HG03575 (cell line): ENCODE measurements around the gene MRPL34.

Experiments used
- ATAC-seq: cut with Tn5 transposase; IDR thresholded peaks from one replicate; pipeline ENCODE4 v1.9.1; 2021; ENCODE audit not compliant: unreplicated experiment, insufficient number of reproducible peaks, low FRiP score; ENCODE audit errors: extremely low read depth

Gene MRPL34

DNA sequence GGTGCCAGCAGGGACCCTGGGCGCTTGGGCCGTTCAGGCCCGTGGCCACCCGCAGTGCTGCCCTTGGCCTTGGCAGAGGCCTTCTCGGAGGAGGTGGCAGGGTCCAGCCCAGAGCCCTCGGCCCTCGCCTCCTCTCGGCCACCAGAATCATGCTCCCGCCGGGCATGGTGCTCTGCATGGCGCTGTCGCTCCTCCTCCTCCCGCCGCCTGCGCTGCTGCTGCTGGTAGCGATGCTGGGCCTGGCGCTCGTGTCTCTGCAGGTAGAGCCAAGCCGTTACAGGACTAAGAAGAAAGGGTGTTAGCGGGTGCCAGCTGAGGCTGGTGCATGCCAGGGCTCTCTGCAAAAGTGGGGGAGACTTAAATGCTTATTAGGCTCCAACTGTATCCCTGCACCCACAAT, 19.5 kb downstream of the MRPL34 start:
- no peak for ATAC-seq

DNA sequence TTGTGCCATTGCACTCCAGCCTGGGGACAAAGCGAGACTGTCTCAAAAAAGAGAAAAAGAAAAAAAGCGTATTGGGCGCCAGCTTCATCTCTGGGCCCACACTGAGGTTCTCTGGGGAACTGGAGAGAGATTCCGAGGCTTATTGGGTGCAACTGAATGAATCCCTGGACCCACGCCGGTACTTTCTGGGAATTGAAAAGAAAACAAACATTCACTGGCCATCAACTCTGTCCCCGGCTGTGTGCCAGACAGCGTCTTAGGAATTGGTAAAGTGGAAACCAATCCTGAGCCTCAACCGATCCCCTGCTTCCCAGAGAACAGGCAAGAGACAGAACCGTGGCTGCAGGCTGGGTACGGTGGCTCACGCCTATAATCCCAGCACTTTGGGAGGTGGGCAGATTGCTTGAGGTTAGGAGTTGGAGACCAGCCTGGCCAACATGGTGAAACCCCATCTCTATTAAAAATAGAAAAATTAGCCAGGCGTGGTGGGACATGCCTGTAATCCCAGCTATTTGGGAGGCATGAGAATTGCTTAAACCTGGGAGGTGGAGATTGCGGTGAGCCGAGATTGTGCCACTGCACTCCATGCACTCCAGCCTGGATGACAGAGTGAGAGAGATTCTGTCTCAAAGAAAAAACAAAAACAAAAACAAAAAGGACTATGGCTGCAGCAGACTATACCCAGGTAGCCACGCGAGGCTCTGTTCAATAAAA, 20.4 kb downstream of the MRPL34 start:
- no peak for ATAC-seq

DNA sequence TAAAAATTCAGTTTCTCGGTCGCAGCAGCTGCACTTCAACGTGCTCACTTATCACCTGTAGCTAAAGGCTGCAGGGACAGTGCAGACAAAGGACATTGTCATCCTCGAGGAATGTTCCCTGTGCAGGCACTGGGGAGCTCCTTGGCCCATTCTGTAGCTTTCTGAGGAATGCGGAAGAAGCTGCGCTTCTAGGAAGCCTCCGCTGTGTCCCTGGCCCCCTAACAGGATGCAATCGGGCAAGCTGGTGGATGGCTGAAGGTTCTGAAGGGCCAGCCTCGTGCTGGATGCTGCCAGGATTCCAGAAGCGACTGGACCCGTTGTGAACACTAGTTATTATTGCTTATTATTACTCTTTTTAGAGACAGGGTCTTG, 20.9 kb downstream of the MRPL34 start:
- no peak for ATAC-seq

DNA sequence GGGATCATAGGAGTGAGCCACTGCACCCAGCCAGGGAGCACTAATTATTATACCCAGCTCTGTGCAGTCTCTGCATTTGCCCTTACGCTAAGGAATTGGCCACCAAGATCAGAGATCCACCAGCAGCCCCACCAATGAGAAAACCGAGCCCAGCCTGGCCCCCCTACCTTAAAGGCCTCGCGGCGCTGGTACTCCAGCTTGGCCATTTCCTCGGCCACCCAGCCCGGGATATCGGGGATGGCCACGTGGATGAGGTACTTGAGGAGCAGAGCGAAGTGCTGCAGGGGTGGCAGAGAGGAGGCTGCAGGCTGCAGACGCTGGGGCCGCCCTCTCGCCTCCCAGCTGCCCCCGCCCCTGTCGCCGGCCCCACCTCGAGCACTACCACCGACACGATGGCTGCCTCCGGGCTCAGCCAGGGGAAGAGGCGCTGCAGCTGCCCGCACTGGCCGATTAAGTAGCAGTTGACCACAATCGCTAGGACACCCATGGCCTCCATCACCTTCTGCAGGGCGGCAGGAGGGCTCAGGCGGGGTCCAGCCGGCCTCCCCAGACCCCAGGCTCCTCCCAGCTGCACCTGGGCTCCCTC, 21.5 kb downstream of the MRPL34 start:
- ATAC-seq: no peak

DNA sequence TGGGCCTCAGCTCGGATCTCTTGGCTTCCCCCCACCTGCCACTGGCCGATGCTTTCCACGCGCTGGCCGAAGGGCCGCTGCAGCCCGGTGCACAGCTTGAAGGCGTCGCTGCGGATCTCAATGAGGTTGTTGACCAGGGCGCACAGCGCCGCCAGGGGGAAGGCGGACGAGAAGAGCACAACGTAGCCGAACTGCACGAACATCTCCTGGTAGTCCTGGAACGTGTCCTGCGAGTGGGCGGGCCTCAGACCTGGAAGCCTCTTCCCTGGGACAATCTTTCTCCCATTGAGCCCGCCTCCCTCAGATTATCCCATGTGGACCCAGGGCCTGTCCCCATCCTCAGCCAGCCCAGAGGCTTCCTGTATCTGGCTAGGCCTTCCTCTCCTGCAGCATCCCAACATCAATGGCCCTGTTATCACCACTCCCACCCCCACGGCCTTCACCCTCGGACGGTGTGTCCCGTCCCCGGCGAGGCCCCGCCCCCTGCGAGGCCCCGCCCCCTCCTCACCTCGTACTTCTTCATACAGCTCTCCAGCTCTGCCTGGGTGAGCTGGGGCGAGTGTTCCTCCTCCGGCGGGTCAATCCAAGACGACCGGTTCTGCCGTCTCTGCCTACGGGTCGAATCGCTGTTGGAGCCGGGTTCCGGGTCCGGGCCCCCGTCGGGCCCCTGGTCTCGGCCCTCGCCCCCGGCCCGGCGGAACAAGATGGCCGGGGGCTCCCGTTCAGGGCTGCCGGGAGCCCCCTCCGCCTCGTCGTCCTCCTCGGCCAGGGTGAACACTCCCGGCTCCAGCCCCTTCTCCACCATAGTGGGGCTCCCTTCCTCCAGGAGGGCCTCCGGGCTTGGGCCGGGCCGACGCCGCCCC, 22.2 kb downstream of the MRPL34 start:
- no peak for ATAC-seq

DNA sequence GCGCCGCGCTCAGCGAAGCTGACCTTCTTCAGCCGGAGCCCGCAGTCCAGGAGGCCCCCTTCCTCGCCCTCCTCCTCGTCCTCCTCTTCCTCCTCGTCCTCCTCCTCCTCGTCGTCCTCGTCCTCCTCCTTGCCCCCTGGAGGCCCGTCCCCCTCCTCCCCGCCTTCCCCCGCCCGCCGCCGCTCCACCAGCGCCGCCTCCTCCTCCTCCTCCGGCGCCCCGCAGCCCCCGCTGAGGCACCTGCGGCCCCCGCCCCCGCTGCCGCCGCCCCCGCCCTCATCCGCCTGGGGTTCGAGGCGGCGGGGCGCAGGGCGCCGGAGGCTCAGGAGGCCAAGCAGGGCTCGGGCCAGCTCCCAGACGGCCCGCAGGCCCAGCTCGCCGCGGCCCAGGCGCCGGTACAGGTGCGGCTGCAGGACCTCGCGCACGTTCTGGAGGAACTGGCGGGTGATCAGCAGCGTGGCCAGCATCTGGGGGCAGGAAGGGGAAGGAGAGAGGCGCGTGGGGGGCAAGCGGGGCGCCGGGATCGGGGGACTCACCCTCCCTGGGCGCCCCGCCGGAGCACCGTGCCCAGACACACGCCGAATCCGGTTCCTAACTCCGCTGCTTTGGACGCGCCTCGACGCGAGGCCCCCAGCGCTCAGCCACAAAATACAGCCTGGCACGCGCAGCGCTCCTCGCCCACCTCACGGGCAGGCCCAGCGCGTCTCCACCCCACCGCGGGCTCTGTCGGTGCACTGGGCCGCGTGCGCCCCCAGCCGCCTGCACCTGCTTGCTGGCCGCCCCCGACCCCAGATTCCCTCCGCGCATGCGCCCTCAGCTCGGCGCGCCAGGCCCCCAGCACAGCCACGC, 23.1 kb downstream of the MRPL34 start:
- ATAC-seq: no peak

DNA sequence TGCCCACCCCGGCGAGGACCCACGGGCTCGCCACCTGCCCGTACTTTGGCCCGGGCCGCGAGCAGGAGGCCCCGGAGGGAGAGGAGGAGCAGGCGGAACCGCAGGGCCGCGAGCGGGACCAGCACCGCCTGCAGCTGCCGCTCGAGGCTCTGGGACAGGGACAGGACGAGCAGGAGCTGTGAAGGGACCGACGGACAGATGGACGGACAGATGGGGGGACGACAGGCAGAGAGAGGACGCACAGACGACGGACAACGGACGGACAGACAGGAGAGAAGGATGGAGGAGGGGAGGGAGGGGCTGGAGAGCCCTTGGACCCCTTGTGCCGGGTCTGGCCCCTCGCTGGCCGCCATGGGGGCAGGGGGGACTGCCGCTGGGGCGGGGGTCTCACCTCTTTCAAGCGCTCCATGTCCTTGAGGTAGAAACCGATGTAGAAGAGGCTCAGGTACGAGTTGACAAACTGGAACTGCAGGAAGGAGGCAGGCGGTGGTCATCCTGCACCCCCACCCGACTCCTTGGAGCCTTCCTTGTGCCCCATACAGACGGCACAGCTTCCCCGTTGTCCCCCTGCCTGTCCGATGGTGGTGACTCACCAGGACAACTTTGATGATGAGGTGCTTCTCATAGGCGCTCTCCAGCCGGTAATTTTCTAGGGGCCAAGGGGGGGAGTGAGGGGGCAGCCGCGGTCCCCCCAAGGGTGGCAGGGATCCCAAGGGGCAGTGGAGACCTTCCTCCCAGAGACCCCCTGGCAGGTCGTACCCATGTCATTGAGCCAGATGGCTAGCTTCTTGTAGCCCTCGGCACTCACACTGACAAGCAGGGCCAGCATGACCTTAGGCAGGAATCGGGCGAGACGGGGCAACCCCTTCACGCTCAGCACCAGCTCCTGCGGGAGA, 23.9 kb downstream of the MRPL34 start:
- ATAC-seq: no peak

DNA sequence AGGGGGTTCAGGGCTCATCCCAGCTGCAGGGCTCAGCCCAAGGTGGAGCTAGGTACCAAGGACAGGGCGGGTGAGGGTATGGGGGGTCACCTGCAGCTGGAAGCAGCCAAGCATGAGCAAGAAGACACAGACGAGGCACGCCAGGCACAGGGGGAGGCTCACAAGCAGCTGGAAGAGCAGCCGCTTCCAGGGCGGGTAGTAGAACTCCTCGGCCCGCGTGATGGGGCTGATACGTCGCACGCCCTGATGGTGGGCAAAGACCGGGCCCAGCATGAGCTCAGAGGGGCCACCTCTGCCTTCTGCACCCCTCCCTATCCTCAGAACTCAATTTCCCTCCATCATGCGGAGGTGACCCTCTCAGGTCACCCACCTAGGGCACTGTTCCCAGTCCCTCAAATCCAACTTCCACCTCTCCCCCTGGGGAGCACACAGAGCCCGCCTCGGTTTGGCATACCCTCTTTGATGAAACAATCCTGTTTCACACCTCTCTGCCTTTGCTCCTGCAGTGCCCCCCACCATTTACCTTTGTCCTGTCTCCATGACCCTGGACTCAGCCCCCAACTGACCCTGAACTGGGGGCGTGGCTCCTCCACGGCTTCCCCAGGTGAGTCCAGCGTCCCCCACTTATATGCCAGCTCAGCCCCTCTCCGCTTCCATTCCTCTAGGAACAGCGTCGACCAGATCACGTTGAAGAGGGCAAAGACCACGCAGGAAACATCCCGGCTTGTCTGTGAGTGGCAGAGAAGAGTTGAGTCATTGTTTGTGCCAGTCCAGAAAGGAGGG, 24.8 kb downstream of the MRPL34 start:
- no peak for ATAC-seq

DNA sequence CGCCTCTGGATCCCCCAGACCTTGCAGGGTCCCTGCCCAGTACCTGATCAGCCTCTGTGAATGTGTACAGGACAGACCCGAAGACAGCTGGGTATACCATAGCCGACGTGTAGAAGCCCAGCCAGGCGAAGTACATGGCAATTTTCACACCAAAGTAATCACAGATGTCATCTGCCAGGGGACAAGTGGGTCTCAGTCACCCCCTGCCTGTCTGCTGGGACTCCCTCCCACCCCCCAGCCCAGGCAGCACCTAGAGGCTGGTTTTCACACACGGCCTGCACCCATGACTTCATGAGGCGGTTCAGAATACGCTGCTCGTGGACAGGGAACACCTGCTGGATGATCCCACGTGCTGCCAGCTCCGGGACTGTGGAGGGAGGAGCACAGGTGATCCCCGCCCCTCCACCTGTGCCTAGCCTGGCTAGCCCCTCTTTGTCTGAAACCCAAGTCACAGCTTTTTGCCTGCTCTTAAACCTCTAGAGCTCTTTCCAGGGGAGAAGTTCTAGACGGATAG, 25.4 kb downstream of the MRPL34 start:
- no peak for ATAC-seq

DNA sequence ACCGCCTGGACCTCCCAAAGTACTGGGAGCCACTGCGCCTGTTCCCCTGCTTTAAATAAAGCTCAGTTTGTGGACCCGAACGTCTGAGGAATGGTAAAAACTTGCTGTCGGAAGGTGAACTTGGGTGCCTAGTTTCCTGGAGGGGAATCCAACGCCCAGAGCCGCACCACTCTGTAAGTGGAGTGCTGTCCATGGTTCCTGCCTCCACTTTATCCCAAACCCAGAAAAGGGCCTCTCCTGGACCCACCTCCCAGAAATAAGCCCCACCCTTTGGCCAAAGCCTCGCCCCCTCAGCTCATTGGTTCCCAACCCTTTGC, 26.6 kb downstream of the MRPL34 start:
- ATAC-seq: no peak

DNA sequence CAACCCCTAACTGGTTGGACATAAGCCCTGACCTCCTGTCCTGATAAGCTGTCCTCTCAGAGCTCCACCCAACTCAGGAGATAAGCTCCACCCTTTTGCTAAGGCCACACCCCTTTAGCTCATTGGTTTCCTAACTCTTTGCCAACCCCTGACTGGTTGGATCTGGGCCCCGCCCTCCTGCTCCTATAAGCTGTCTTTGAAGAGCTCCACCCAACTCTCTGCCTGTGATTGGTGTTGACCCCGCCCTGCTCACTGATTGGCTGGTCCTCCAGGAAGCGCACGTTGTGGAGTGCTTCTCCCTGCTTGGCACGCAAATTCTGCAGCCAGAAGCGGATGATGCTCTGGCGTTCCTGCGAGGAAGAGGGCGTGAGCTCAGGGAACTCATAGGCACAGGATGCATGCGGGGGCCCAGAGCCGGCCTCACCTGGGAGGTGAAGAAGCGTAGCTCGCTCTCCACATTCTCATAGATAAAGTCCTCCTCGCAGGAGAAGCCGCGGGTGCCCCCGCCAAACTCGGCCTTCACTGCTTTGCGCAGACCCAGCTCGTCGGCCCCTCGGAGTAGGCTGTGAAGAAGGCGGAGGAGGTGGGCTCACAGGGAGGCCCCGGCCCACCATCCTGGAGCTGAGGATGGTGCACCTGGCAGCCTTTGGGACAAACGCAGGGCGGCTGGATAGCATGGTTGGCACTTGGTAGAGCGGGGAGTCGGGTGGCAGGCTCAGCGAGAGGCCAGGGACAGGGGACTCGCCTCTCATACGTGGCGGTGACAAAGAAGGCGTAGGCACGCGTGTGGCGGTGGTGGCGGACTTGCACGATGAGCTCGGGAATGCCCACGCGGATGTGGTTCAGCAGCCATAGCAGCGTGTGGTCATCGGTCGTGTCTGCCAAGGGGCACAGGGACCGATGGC, 27.3 kb downstream of the MRPL34 start:
- no peak for ATAC-seq

DNA sequence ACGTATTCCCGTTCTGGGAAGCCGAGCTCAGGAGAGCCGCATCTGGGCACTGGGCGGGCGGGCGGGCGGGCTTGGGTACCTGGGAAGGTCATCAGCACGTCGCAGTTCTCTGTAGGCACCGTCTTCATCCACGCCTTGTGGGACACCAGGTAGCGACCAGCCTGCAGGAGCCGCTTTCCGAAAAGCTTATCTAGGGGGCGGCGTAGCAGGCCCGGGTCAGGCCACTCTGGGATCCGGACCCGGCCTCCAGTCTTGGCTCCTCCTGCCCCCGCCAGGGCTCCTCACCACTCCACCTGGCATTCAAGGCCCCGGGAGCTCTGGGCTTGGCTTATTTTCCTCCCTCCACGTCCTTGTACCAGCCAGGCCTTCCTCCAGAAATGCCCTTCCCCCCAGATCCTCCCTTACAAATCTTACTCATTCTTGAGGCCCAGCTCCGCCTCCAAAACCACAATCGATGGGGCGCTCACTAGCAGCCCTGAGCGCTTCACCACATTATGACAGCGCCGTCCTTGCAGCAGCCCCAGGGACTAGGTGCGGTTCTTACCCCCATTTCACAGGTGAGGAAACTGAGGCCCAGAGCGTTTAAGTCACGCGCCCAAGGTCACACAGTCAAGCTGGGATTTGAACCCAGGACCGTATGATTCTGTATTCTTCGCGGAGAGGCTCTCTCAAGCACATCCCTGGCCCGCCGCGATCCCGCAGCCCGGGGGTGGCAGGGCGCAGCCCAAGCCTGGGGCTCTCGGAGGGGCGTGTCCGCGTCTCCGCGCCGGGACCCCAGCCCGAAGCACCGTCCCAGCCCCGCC, 28.1 kb downstream of the MRPL34 start:
- ATAC-seq: no peak

DNA sequence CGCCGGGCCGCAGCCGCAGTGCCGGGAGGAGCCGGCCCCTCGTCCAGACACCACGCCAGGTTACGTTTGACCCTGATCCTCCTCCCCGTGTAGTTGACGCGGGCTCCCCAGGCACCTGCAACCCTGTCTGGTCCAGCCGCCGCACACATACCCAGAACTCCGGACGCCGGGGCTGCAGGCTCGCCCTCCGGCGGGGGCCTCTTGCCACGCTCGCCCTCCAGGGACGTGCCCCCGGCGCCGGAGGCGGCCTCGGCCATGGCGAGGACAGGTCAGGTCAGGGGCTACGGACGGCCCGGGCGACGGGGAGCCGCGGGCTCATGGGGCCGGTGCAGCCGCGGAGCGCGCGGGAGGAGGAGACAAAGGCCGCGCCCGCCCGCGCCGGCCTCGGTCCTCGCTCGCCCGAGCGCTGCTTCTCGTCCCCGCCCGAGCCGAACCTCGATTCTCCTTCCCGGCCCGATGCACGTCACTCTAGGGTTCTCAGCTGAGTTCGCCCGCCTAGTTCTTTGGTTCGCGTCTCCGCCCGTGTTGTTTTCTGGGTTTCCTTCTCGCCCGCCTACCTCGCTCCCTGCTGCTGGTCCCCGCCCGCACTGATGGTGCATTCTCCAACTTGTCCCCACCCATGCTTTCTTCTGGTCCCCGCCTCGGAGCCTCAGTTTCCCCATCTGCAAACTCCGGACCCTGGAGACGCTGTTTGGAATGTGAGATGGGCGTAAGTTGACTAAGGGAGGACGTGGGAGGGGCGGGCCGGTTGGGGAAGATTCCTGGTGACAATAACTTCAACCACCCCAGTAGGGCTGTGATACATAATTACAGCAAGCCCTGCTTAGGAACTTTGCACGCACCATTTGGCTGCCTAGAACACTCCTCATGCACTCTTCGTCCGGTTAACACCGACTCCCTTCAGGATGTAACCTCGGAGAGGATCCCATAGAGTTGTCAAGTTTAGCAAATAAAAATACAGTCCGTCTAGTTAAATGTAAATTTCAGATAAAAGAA, 29.0 kb downstream of the MRPL34 start, which contains the start of gene ANO8:
Gene ANO8, minus strand, starts transcription at position 442 of the 996 bp plus-strand sequence. Its CDS starts 185 bp downstream, at position 257.
- no peak for ATAC-seq

DNA sequence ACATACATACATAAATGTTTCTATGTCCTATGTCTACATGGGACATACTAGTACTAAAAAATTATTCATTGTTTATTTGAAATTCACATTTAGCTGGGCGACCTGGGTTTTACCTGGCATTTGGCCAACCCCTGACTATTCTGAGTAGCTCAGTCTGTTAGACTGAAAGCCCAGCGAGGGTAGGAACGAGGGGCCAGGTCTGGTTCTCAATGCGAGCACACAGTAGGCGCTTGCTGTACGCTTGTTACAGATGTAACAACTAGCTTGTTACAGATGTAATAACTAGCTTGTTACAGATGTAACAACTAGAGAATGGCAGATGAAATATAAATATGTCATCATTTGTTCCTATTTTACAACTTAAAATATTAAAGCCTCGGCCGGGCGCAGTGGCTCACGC, 29.9 kb downstream of the MRPL34 start:
- ATAC-seq: no peak
